Mesenchymal stem cell (in vitro differentiated cells and primary cell): ENCODE results near the gene SCN3B.

Experiments used
- DNase-seq: peaks from one replicate; pipeline ENCODE4 v3.0.0-alpha.2; 2013
- H2AFZ ChIP-seq: one replicate; pipeline ENCODE4 v1.6.1; 2013; ENCODE audit warnings: low read depth, mild to moderate bottlenecking, control low read depth, inconsistent platforms, low read length, moderate library complexity
- H2AK5ac ChIP-seq: 2 replicates; pipeline ENCODE4 v1.6.1; 2013; ENCODE audit warnings: low read length, moderate library complexity, mild to moderate bottlenecking, inconsistent platforms; ENCODE audit not compliant: severe bottlenecking
- H2BK120ac ChIP-seq: one replicate; pipeline ENCODE4 v1.6.1; 2013; ENCODE audit warnings: low read depth, mild to moderate bottlenecking, inconsistent platforms, low read length, moderate library complexity
- H2BK12ac ChIP-seq, 2 experiments: one replicate each; pipeline ENCODE4 v1.6.1; 2013; ENCODE audit warnings: inconsistent platforms in 2 of 2, low read length in 2 of 2, mild to moderate bottlenecking in 2 of 2, moderate library complexity in 2 of 2, control low read depth in 1 of 2
- H2BK15ac ChIP-seq: one replicate; pipeline ENCODE4 v1.6.1; 2013; ENCODE audit warnings: mild to moderate bottlenecking, low read depth, inconsistent platforms; ENCODE audit not compliant: poor library complexity, severe bottlenecking
- H2BK5ac ChIP-seq: 2 replicates; pipeline ENCODE4 v1.6.1; 2013; ENCODE audit warnings: low read depth, mild to moderate bottlenecking, low read length, control low read depth, inconsistent platforms; ENCODE audit not compliant: poor library complexity, severe bottlenecking
- H3K14ac ChIP-seq, 2 experiments: one replicate each; pipeline ENCODE4 v1.6.1; 2013; ENCODE audit warnings: inconsistent platforms in 2 of 2, low read length in 2 of 2, control low read depth in 1 of 2, mild to moderate bottlenecking in 1 of 2, moderate library complexity in 1 of 2
- H3K18ac ChIP-seq, 2 experiments: one replicate each; pipeline ENCODE4 v1.6.1; 2013; ENCODE audit warnings: inconsistent platforms in 2 of 2, low read length in 2 of 2, control low read depth in 1 of 2, low read depth in 1 of 2, mild to moderate bottlenecking in 1 of 2
- H3K23ac ChIP-seq, 2 experiments: one replicate each; pipeline ENCODE4 v1.6.1; 2013; ENCODE audit warnings: inconsistent platforms in 2 of 2, low read length in 2 of 2, mild to moderate bottlenecking in 2 of 2, moderate library complexity in 2 of 2, control low read depth in 1 of 2
- H3K27ac ChIP-seq: 2 replicates; pipeline ENCODE4 v1.5.1; 2013; ENCODE audit warnings: mild to moderate bottlenecking, moderate library complexity, low read length, control low read depth, inconsistent platforms; ENCODE audit not compliant: poor library complexity, severe bottlenecking
- H3K27me3 ChIP-seq, 2 experiments: 2 replicates each; pipeline versions ENCODE4 v1.6.1 to v1.7.0; 2013; ENCODE audit warnings: low read length in 2 of 2, mild to moderate bottlenecking in 2 of 2, moderate library complexity in 2 of 2, control low read depth in 1 of 2, inconsistent platforms in 1 of 2; ENCODE audit not compliant: control insufficient read depth in 1 of 2, insufficient read depth in 1 of 2
- H3K36me3 ChIP-seq, 2 experiments: 2 replicates each; pipeline versions ENCODE4 v1.6.1 to v1.7.0; 2013; ENCODE audit warnings: low read length in 2 of 2, control low read depth in 1 of 2, inconsistent platforms in 1 of 2, low read depth in 1 of 2, mild to moderate bottlenecking in 1 of 2; ENCODE audit not compliant: insufficient read depth in 2 of 2, control insufficient read depth in 1 of 2
- H3K4ac ChIP-seq, 2 experiments: one replicate each; pipeline ENCODE4 v1.6.1; 2013; ENCODE audit warnings: inconsistent platforms in 2 of 2, low read length in 2 of 2, mild to moderate bottlenecking in 2 of 2, moderate library complexity in 2 of 2, control low read depth in 1 of 2, low read depth in 1 of 2
- H3K4me1 ChIP-seq: 2 replicates; pipeline ENCODE4 v1.6.1; 2013; ENCODE audit warnings: low read depth, low read length, control low read depth; ENCODE audit not compliant: control insufficient read depth, insufficient read depth
- H3K4me2 ChIP-seq: 2 replicates; pipeline ENCODE4 v1.6.1; 2013; ENCODE audit warnings: low read length, mild to moderate bottlenecking, inconsistent platforms; ENCODE audit not compliant: poor library complexity, severe bottlenecking
- H3K4me3 ChIP-seq, 2 experiments: 2 replicates each; pipeline versions ENCODE4 v1.5.1 to v1.7.0; 2013; ENCODE audit warnings: low read length in 2 of 2, mild to moderate bottlenecking in 2 of 2, control low read depth in 1 of 2, low read depth in 1 of 2; ENCODE audit not compliant: insufficient read depth in 1 of 2
- H3K79me1 ChIP-seq: replicated peaks from 2 replicates; pipeline ENCODE4 v1.6.1; 2013; ENCODE audit warnings: mild to moderate bottlenecking, control low read depth, low read length, inconsistent platforms; ENCODE audit not compliant: poor library complexity, severe bottlenecking
- H3K9ac ChIP-seq: 2 replicates; pipeline ENCODE4 v1.7.0; 2013; ENCODE audit warnings: mild to moderate bottlenecking, low read length, moderate library complexity
- H3K9me3 ChIP-seq: 2 replicates; pipeline ENCODE4 v1.7.0; 2013; ENCODE audit warnings: mild to moderate bottlenecking, low read length; ENCODE audit not compliant: control insufficient read depth
- H4K8ac ChIP-seq: one replicate; pipeline ENCODE4 v1.6.1; 2013; ENCODE audit warnings: inconsistent platforms, mild to moderate bottlenecking, low read length, moderate library complexity
- H4K91ac ChIP-seq: one replicate; pipeline ENCODE4 v1.6.1; 2013; ENCODE audit warnings: mild to moderate bottlenecking, low read length, inconsistent platforms
- WGBS: methylation state at CpG from one replicate; pipeline ENCODE4 v1.1.7; 2013; ENCODE audit warnings: mixed read lengths; 5-methylcytosine and 5-hydroxymethylcytosine counted together

The SCN3B gene

GRCh38 chr11:123590296-123590912 lies 64.0 kb downstream of the SCN3B start:
- no peaks in the 10 kb centered on the region for H3K27me3 ChIP-seq
- no peak overlapping the region for H2AFZ ChIP-seq
- H2BK120ac ChIP-seq = no peak overlapping the region
- no peak overlapping the region for H3K4me2 ChIP-seq
- H2BK5ac ChIP-seq = no peak overlapping the region
- H4K8ac ChIP-seq = no peak overlapping the region
- 80% methylated on average over 10 of the region's 11 CpGs for WGBS
- no peak overlapping the region for H3K18ac ChIP-seq
- no peaks in the 10 kb centered on the region for H3K9me3 ChIP-seq
- H4K91ac ChIP-seq = no peak overlapping the region
- no peak overlapping the region for H2BK12ac ChIP-seq
- H3K9ac ChIP-seq = peak overlapping the region; percentile 33
- H3K14ac ChIP-seq = no peak overlapping the region
- H3K4me3 ChIP-seq = peak overlapping the region in 1 of 2 experiments; percentile 12
- H2BK15ac ChIP-seq = no peak overlapping the region
- no peak overlapping the region for H3K23ac ChIP-seq
- peaks cover 25% of the 10 kb centered on the region for H3K4me1 ChIP-seq
- no peaks in the 10 kb centered on the region for H3K79me1 ChIP-seq
- DNase-seq = peak; percentile 11
- H3K36me3 ChIP-seq = peaks cover 6 to 19% of the 10 kb centered on the region in 2 experiments
- no peak overlapping the region for H3K27ac ChIP-seq
- H2AK5ac ChIP-seq = no peak overlapping the region
- H3K4ac ChIP-seq = no peak overlapping the region

GRCh38 chr11:123588864-123589262 lies 65.6 kb downstream of the SCN3B start:
- Histone ChIP-seq H3K23ac (no peak overlapping the region), H2BK15ac (no peak overlapping the region), H3K14ac (no peak overlapping the region), H3K27ac (no peak overlapping the region), H3K4me1 (peaks cover 25% of the 10 kb centered on the region), H3K9ac (no peak overlapping the region), H3K36me3 (peaks cover 9 to 12% of the 10 kb centered on the region in 2 experiments), H3K27me3 (no peaks in the 10 kb centered on the region), H2AFZ (no peak overlapping the region), H3K18ac (no peak overlapping the region), H2AK5ac (no peak overlapping the region), H3K4me3 (no peak overlapping the region), H2BK120ac (no peak overlapping the region), H4K8ac (no peak overlapping the region), H3K79me1 (no peaks in the 10 kb centered on the region), H3K4me2 (no peak overlapping the region), H2BK5ac (no peak overlapping the region), H3K9me3 (no peaks in the 10 kb centered on the region), H4K91ac (no peak overlapping the region), H3K4ac (no peak overlapping the region), H2BK12ac (no peak overlapping the region)
- WGBS = 96% methylated on average over 5 of the region's 5 CpGs
- DNase-seq = no peak

- H3K9ac ChIP-seq = no peak overlapping the region
- no peak overlapping the region for H2BK120ac ChIP-seq
- H3K36me3 ChIP-seq = peaks cover 6 to 9% of the 10 kb centered on the region in 2 experiments
- 92% methylated on average over 10 of the region's 14 CpGs for WGBS
- H3K27me3 ChIP-seq = no peaks in the 10 kb centered on the region
- no peak overlapping the region for H2AK5ac ChIP-seq
- H2AFZ ChIP-seq = no peak overlapping the region
- no peak overlapping the region for H2BK15ac ChIP-seq
- no peak overlapping the region for H4K8ac ChIP-seq
- H3K14ac ChIP-seq = no peak overlapping the region
- H3K4me2 ChIP-seq = no peak overlapping the region
- no peak overlapping the region for H3K4me3 ChIP-seq
- H2BK12ac ChIP-seq = no peak overlapping the region
- no peak for DNase-seq
- no peak overlapping the region for H3K27ac ChIP-seq
- no peak overlapping the region for H3K4ac ChIP-seq
- H2BK5ac ChIP-seq = no peak overlapping the region
- H3K9me3 ChIP-seq = no peaks in the 10 kb centered on the region
- no peak overlapping the region for H4K91ac ChIP-seq
- peaks cover 25% of the 10 kb centered on the region for H3K4me1 ChIP-seq
- no peak overlapping the region for H3K18ac ChIP-seq
- H3K79me1 ChIP-seq = no peaks in the 10 kb centered on the region
- no peak overlapping the region for H3K23ac ChIP-seq
These were observed 66.1 kb downstream of the SCN3B start for GRCh38 chr11:123588117-123588863.

- Histone ChIP-seq H2BK15ac (no peak overlapping the region), H3K9me3 (no peaks in the 10 kb centered on the region), H2AK5ac (no peak overlapping the region), H3K23ac (no peak overlapping the region), H2BK5ac (no peak overlapping the region), H2BK12ac (no peak overlapping the region), H2AFZ (no peak overlapping the region), H3K9ac (no peak overlapping the region), H4K91ac (no peak overlapping the region), H3K36me3 (peaks cover 6 to 11% of the 10 kb centered on the region in 2 experiments), H3K27ac (no peak overlapping the region), H3K4me1 (peaks cover 26% of the 10 kb centered on the region), H3K4me3 (no peak overlapping the region), H3K4ac (no peak overlapping the region), H4K8ac (no peak overlapping the region), H3K79me1 (no peaks in the 10 kb centered on the region), H2BK120ac (no peak overlapping the region), H3K14ac (no peak overlapping the region), H3K4me2 (no peak overlapping the region), H3K18ac (no peak overlapping the region), H3K27me3 (no peaks in the 10 kb centered on the region)
- no peak for DNase-seq
- 94% methylated on average over 5 of the region's 6 CpGs for WGBS
These were observed 66.9 kb downstream of the SCN3B start for GRCh38 chr11:123587559-123587958.
